GM12878 (cell line): ENCODE measurements around the gene MSI2.

Experiments
- RFX5 ChIP-seq: IDR thresholded peaks from 2 replicates; pipeline ENCODE4 v1.6.1; 2011; ENCODE audit warnings: low read depth, low read length, improper control_type of control experiment
- TF ChIP-seq, protein P1 (sequence below), 3 experiments: IDR thresholded peaks in 2 of 3; conservative IDR thresholded peaks in 1 of 3; 2 replicates each; pipeline ENCODE4 v1.5.1; 2011; ENCODE audit warnings: low read depth in 3 of 3, low read length in 3 of 3, mild to moderate bottlenecking in 3 of 3, control low read depth in 2 of 3, moderate library complexity in 2 of 3, inconsistent platforms in 1 of 3, mixed read lengths in 1 of 3; ENCODE audit not compliant: control insufficient read depth in 2 of 3, insufficient read depth in 1 of 3; ENCODE audit errors: extremely low read depth in 1 of 3

DNA sequence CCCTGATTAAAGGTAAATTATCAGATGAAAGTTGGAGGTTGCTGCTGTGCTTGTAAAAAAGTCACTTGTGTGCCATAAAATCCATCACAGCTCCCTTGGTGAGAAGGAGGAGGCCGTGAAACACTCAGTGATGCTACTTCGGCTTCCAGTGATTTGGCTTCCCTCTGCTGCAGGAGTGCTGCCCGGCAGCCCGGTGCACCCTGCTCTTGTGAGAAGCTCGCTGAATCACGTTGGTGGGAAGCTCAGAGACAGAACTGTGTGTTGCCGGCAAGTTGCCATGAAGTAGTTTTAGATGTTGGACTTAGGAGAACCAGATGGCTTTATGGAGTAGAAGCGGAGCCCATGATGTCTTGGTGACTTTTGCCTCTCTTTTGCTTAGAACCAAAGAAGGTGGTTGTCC lies 33.3 kb downstream of the MSI2 start:
- no peak for TF ChIP-seq RFX5
- TF ChIP-seq, protein P1, sequence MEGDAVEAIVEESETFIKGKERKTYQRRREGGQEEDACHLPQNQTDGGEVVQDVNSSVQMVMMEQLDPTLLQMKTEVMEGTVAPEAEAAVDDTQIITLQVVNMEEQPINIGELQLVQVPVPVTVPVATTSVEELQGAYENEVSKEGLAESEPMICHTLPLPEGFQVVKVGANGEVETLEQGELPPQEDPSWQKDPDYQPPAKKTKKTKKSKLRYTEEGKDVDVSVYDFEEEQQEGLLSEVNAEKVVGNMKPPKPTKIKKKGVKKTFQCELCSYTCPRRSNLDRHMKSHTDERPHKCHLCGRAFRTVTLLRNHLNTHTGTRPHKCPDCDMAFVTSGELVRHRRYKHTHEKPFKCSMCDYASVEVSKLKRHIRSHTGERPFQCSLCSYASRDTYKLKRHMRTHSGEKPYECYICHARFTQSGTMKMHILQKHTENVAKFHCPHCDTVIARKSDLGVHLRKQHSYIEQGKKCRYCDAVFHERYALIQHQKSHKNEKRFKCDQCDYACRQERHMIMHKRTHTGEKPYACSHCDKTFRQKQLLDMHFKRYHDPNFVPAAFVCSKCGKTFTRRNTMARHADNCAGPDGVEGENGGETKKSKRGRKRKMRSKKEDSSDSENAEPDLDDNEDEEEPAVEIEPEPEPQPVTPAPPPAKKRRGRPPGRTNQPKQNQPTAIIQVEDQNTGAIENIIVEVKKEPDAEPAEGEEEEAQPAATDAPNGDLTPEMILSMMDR (IDR thresholded peaks at IDR 0.05 in 2 of 3, conservative IDR thresholded peaks at IDR 0.05 in 1 of 3; ENCODE audit: control insufficient read depth in 2 of 3, extremely low read depth in 1 of 3, insufficient read depth in 1 of 3, low read depth in 3 of 3, low read length in 3 of 3), result no peak
